ENCODE results near the gene WFDC1. TPM values are rescaled to one million over a fixed set of nuclear protein-coding genes. Genes with fewer than 3 reads are reported as not detected.

WFDC1 gene
- total RNA-seq, 4 donors from 2014 or later, result 2.3 to 7.6 (median 5.0) TPM

DNA sequence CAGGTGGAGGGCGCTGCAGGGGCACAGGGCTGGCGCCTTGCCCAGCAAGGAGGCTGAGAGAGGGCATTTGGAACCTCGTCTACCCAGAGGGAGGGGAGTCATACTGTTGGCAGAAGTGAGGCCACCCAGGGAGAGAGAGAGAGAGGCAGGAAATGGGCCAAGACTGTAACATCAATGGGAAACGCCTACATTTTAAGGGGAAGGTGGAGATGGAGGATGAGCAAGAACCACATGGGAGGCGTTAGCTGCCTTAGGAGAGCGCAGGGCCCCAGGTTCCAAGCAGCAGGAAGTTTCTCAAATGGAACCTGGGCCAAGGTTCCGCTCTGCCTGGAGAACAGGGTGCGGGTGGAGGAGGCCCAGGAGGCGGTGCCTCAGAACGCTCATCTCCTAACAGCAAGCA is 2.7 kb upstream of the WFDC1 start:
- H3K9me3 ChIP-seq, result no peaks in the 10 kb centered on the region
- peaks cover 9 to 37% (median 18%) of the 10 kb centered on the region in 3 donors for H3K4me1 ChIP-seq
- H3K27me3 ChIP-seq, result peaks cover 0 to 36% (median 0%) of the 10 kb centered on the region in 4 donors
- H3K27ac ChIP-seq, result peak overlapping the region in 3 of 4 donors; percentile 22 to 84 (median 67)
- no peak overlapping the region for H3K4me3 ChIP-seq
- 35 to 44% methylated on average over 9 to 10 of the region's 10 CpGs for WGBS, 2 donors
- TF ChIP-seq, protein P1, sequence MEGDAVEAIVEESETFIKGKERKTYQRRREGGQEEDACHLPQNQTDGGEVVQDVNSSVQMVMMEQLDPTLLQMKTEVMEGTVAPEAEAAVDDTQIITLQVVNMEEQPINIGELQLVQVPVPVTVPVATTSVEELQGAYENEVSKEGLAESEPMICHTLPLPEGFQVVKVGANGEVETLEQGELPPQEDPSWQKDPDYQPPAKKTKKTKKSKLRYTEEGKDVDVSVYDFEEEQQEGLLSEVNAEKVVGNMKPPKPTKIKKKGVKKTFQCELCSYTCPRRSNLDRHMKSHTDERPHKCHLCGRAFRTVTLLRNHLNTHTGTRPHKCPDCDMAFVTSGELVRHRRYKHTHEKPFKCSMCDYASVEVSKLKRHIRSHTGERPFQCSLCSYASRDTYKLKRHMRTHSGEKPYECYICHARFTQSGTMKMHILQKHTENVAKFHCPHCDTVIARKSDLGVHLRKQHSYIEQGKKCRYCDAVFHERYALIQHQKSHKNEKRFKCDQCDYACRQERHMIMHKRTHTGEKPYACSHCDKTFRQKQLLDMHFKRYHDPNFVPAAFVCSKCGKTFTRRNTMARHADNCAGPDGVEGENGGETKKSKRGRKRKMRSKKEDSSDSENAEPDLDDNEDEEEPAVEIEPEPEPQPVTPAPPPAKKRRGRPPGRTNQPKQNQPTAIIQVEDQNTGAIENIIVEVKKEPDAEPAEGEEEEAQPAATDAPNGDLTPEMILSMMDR (IDR thresholded peaks at IDR 0.05), result no peak
- no peak for TF ChIP-seq POLR2A (IDR thresholded peaks at IDR 0.05)
- intact Hi-C loops (cut with DNase I), result no loop called here
- no peak for DNase-seq
- no peaks in the 10 kb centered on the region for H3K36me3 ChIP-seq

DNA sequence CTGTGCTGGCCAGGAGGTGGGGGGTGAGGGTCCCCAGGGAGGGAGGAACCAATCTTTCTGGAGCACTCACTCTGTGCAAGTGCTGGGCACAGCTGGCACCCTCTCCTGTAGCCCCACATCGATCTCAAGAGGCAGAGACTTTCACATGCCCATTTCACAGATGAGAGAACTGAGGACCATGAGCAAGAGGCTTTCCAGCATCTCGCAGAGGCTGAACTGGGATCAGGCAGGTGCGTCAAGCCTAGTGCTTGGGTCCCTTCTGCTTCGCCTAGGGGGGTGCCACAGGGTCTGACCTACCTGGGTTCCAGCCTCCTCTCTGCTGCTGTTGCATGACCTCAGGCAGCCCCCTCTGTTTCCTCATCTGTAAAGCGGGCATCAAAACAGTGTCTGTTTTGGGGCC is 1.3 kb upstream of the WFDC1 start:
- TF ChIP-seq, protein P1 (IDR thresholded peaks at IDR 0.05), result no peak
- TF ChIP-seq POLR2A (IDR thresholded peaks at IDR 0.05), result no peak

DNA sequence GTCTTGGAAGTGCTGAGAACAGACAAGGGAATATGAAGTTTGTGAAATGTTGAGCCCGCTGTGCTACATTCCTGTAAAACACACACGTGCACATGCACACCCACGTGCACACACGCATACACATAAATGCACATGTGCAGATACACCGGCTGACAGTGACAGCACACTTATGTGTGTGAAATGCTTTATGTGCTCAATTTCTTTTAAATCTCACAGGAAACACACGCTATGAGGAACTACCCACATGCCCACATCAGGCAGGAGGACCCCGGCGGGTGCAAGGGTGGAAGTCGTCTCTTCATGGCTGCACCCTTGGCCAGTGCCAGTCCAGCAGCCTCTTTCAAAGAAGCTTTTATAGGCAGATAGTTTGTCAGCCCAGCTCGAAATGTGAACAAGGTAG is 561 bp upstream of the WFDC1 start:
- 52 to 79% methylated on average over 6 to 10 of the region's 10 CpGs for WGBS, 2 donors

More for the DNA sequence above, 1.3 kb upstream of the WFDC1 start:
- Histone ChIP-seq H3K4me3 (no peak overlapping the region), H3K9me3 (no peaks in the 10 kb centered on the region), H3K36me3 (no peaks in the 10 kb centered on the region), H3K4me1 (peaks cover 9 to 31% (median 12%) of the 10 kb centered on the region in 3 donors), H3K27me3 (peaks cover 0 to 36% (median 0%) of the 10 kb centered on the region in 4 donors), H3K27ac (peak overlapping the region in 3 of 4 donors; percentile 82 to 86 (median 84))
- DNase-seq, result no peak
- 88 to 90% methylated on average over 1 to 2 of the region's 5 CpGs for WGBS, 2 donors
- intact Hi-C loops (cut with DNase I), result no loop called here

DNA sequence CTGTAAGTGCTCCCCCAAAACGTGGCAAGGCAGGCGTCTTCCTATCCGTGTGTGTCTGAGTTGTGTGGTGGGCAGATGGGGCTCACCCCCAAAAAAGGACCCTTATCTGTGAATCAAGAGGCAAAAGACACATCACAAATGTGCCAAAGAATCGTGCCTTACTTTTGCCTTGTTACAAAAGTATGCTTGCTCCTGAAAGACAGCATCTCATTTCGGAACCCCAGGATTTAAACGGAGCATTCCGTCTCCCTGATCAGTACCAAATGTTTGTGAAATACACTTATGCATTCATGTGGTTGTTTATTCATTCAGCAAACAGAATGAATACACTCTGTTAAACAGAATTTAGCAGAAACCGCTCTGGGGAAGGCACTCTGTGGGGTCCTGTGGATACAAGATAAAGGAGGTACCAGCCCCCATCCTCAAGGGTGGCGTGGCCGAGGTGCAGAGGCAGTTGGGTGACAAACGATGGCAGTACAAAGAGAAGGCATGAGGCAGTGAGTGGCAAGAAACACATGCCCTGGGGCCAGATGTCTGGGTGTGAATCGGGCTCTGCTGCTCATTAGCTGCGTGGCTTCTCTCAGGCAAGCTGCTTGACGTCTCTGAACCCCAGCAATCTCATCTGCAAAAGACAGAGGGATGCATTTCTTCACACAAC is 654 bp downstream of the WFDC1 start:
- Histone ChIP-seq H3K4me1 (peaks cover 9 to 42% (median 12%) of the 10 kb centered on the region in 3 donors), H3K27ac (peak overlapping the region; percentile 48 to 86 (median 83))
- intact Hi-C loops (cut with DNase I), result no loop called here

More for the DNA sequence above, 561 bp upstream of the WFDC1 start:
- Histone ChIP-seq H3K36me3 (no peaks in the 10 kb centered on the region), H3K4me3 (peak overlapping the region in 1 of 4 donors; percentile 49), H3K27ac (peak overlapping the region; percentile 48 to 86 (median 83)), H3K9me3 (no peaks in the 10 kb centered on the region), H3K4me1 (peaks cover 9 to 31% (median 12%) of the 10 kb centered on the region in 3 donors), H3K27me3 (peaks cover 0 to 36% (median 0%) of the 10 kb centered on the region in 4 donors)
- intact Hi-C loops (cut with DNase I), result no loop called here
- TF ChIP-seq POLR2A (IDR thresholded peaks at IDR 0.05), result no peak
- TF ChIP-seq, protein P1 (IDR thresholded peaks at IDR 0.05), result no peak
- DNase-seq, result no peak

More for the DNA sequence above, 654 bp downstream of the WFDC1 start:
- Histone ChIP-seq H3K36me3 (no peaks in the 10 kb centered on the region), H3K9me3 (no peaks in the 10 kb centered on the region), H3K4me3 (peak overlapping the region in 3 of 4 donors; percentile 14 to 49 (median 21)), H3K27me3 (peaks cover 0 to 36% (median 0%) of the 10 kb centered on the region in 4 donors)
- WGBS, 2 donors, result 40 to 55% methylated on average over 11 to 12 of the region's 14 CpGs
- TF ChIP-seq, protein P1 (IDR thresholded peaks at IDR 0.05), result no peak
- no peak for DNase-seq
